Endothelial cell of umbilical vein (primary cell): ENCODE measurements around the gene ZNF268.

ENCODE experiments used
- CTCF ChIP-seq, 2 donors: IDR thresholded peaks; 1 replicate in 1 of 2; 2 replicates in 1 of 2; pipeline ENCODE4 v1.5.1; 2011; ENCODE audit warnings: low read length in 2 of 2, mild to moderate bottlenecking in 2 of 2, moderate library complexity in 2 of 2, control low read depth in 1 of 2, inconsistent platforms in 1 of 2, low read depth in 1 of 2; ENCODE audit not compliant: insufficient read depth in 1 of 2; ENCODE audit errors: extremely low read depth in 1 of 2
- GATA2 ChIP-seq: IDR thresholded peaks from 2 replicates; pipeline ENCODE4 v1.7.0; 2011; ENCODE audit warnings: low read depth, mild to moderate bottlenecking, moderate library complexity, mixed read lengths, low read length; ENCODE audit not compliant: insufficient read length, insufficient read depth

GRCh38 chr12:133135747-133136146 is 45.5 kb upstream of the ZNF268 start:
- no peak for TF ChIP-seq CTCF (IDR thresholded peaks at IDR 0.05; ENCODE audit: extremely low read depth in 1 of 2, insufficient read depth in 1 of 2, low read depth in 1 of 2, low read length in 2 of 2)
- no peak for TF ChIP-seq GATA2
